ENCODE data around the gene RASSF6. TPM values are rescaled to one million over a fixed set of nuclear protein-coding genes. Genes with fewer than 3 reads are reported as not detected.
"Not testable (repeated sequence)": the region's sequence is repeated elsewhere in the genome, so short reads cannot be mapped to it uniquely, and the experiment has no call there.

RASSF6 gene
- total RNA-seq, 1 experiment from 2014 or later = 0.15 TPM

DNA sequence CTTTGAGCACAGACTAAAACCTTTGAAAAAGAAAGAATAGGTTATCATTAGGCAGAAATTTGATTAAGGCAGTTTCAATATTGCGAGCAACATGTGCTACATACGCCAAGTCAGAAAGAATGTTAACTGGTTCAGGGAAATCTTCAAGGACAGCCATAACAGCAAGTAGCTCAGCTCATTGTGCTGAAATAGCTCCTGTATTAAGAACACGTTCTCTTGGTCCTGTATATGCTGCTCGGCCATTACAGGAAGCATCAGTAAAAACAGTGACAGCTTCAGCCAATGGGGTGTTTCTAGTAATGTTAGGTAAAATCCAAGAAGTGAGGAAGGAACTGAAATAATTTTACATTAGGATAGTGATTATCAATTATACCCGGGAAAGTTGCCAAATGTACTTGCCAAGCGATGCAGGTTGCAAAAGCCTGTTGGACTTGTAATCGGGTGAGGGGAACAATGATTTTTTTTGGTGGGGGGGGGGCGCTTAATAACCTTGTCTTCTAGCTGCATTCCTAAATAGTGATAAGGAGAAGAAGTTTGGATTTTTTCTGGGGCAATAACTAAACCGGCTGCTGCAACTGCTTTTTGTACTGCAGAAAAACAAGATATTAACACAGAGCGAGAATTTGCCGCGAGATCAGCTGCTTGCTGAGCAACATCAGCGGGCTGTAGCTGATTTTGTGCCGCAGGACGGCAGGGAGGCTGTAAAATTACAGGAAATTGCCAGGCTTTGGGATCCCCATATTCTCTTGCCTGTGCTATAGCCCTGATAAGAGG is 49.4 kb upstream of the RASSF6 start (continued):
- TF ChIP-seq, protein P1, sequence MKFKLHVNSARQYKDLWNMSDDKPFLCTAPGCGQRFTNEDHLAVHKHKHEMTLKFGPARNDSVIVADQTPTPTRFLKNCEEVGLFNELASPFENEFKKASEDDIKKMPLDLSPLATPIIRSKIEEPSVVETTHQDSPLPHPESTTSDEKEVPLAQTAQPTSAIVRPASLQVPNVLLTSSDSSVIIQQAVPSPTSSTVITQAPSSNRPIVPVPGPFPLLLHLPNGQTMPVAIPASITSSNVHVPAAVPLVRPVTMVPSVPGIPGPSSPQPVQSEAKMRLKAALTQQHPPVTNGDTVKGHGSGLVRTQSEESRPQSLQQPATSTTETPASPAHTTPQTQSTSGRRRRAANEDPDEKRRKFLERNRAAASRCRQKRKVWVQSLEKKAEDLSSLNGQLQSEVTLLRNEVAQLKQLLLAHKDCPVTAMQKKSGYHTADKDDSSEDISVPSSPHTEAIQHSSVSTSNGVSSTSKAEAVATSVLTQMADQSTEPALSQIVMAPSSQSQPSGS (CRISPR knock-in tag; IDR thresholded peaks at IDR 0.05; ENCODE audit: borderline replicate concordance, low read depth) = no peak
- TF ChIP-seq JUN (CRISPR knock-in tag; IDR thresholded peaks at IDR 0.05) = no peak
- TF ChIP-seq, protein P2, sequence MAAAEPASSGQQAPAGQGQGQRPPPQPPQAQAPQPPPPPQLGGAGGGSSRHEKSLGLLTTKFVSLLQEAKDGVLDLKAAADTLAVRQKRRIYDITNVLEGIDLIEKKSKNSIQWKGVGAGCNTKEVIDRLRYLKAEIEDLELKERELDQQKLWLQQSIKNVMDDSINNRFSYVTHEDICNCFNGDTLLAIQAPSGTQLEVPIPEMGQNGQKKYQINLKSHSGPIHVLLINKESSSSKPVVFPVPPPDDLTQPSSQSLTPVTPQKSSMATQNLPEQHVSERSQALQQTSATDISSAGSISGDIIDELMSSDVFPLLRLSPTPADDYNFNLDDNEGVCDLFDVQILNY (CRISPR knock-in tag; IDR thresholded peaks at IDR 0.05) = no peak
- no peak for TF ChIP-seq GRHL2 (CRISPR knock-in tag; IDR thresholded peaks at IDR 0.05; ENCODE audit: insufficient replicate concordance, severe bottlenecking)

GRCh38 chr4:73668782-73669201 is 48.6 kb upstream of the RASSF6 start:
- Mint-ChIP-seq H3K36me3 (0 out of 2 replicates have a peak, but pooled peaks cover 2% of the 10 kb centered on the region), H3K27ac (no peak overlapping the region), H3K27me3 (ENCODE audit: low read depth) (peaks cover 11% of the 10 kb centered on the region; the same call in 1 of the 2 replicates), H3K4me3 (no peak overlapping the region), H3K4me1 (peaks cover under 1% of the 10 kb centered on the region), H3K9me3 (peaks cover 17% of the 10 kb centered on the region)
- no peak for DNase-seq (ENCODE audit: low spot score)
- ATAC-seq = no peak
- ChIA-PET CTCF (interaction anchor here (0.9 to 1.3 kb wide), 2 partner anchors 95 to 466 kb away, joined by 3 to 7 read pairs; no protein-coding TSS in a partner anchor), POLR2A (no interaction called here)
- TF ChIP-seq ZNF416 (CRISPR knock-in tag; IDR thresholded peaks at IDR 0.05) = no peak

DNA sequence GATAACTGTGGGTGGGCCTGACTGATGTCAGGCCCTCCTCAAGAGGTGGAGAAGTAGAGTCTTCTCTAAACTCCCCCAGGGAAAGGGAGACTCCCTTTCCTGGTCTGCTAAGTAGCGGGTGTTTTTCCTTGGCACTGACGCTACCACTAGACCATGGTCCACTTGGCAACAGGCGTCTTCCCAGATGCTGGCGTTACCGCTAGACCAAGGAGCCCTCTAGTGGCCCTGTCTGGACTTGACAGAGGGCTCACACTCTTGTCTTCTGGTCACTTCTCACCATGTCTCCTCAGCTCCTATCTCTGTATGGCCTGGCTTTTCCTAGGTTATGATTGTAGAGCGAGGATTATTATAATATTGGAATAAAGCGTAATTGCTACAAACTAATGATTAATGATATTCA is 45.7 kb upstream of the RASSF6 start:
- CTCF ChIA-PET = interaction anchor here (0.7 to 1.6 kb wide), 3 partner anchors 187 to 468 kb away, joined by 3 to 6 read pairs (median 3); partner anchors contain the start of gene PF4V1
- H3K27me3 Mint-ChIP-seq (ENCODE audit: low read depth) = peaks cover 11% of the 10 kb centered on the region; the same call in 1 of the 2 replicates
- H3K36me3 Mint-ChIP-seq, H3K27ac Mint-ChIP-seq, H3K4me3 Mint-ChIP-seq, ATAC-seq, POLR2A ChIA-PET: not testable (repeated sequence)
- H3K4me1 Mint-ChIP-seq = peaks cover 19% of the 10 kb centered on the region
- DNase-seq (ENCODE audit: low spot score) = peak; percentile 63
- H3K9me3 Mint-ChIP-seq = peaks cover 15% of the 10 kb centered on the region
- TF ChIP-seq, protein P3, sequence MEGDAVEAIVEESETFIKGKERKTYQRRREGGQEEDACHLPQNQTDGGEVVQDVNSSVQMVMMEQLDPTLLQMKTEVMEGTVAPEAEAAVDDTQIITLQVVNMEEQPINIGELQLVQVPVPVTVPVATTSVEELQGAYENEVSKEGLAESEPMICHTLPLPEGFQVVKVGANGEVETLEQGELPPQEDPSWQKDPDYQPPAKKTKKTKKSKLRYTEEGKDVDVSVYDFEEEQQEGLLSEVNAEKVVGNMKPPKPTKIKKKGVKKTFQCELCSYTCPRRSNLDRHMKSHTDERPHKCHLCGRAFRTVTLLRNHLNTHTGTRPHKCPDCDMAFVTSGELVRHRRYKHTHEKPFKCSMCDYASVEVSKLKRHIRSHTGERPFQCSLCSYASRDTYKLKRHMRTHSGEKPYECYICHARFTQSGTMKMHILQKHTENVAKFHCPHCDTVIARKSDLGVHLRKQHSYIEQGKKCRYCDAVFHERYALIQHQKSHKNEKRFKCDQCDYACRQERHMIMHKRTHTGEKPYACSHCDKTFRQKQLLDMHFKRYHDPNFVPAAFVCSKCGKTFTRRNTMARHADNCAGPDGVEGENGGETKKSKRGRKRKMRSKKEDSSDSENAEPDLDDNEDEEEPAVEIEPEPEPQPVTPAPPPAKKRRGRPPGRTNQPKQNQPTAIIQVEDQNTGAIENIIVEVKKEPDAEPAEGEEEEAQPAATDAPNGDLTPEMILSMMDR (IDR thresholded peaks at IDR 0.05) = 0 out of 2 replicates have a peak, but pooled peaks have one; percentile 21

GRCh38 chr4:73664470-73664869 is 44.2 kb upstream of the RASSF6 start:
- Mint-ChIP-seq H3K36me3 (0 out of 2 replicates have a peak, but pooled peaks cover 2% of the 10 kb centered on the region), H3K4me1 (peaks cover 19% of the 10 kb centered on the region), H3K27ac (no peak overlapping the region), H3K9me3 (peaks cover 6% of the 10 kb centered on the region), H3K4me3 (no peak overlapping the region), H3K27me3 (ENCODE audit: low read depth) (peaks cover 11% of the 10 kb centered on the region; the same call in 1 of the 2 replicates)
- ChIA-PET POLR2A (no interaction called here), CTCF (no interaction called here)
- ATAC-seq = no peak
- DNase-seq (ENCODE audit: low spot score) = no peak
- TF ChIP-seq ZNF416 (CRISPR knock-in tag; IDR thresholded peaks at IDR 0.05) = no peak
- no peak for TF ChIP-seq ZNF138 (CRISPR knock-in tag; conservative IDR thresholded peaks at IDR 0.05)
- TF ChIP-seq, protein P4, sequence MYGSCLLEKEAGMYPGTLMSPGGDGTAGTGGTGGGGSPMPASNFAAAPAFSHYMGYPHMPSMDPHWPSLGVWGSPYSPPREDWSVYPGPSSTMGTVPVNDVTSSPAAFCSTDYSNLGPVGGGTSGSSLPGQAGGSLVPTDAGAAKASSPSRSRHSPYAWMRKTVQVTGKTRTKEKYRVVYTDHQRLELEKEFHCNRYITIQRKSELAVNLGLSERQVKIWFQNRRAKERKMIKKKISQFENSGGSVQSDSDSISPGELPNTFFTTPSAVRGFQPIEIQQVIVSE (CRISPR knock-in tag; IDR thresholded peaks at IDR 0.05; ENCODE audit: borderline replicate concordance) = no peak
- TF ChIP-seq FOXJ3 (CRISPR knock-in tag; IDR thresholded peaks at IDR 0.05; ENCODE audit: borderline replicate concordance) = no peak
- no peak for TF ChIP-seq GRHL2 (CRISPR knock-in tag; IDR thresholded peaks at IDR 0.05; ENCODE audit: insufficient replicate concordance, severe bottlenecking)
- TF ChIP-seq FOXP1 (CRISPR knock-in tag; IDR thresholded peaks at IDR 0.05; ENCODE audit: borderline replicate concordance) = no peak
- TF ChIP-seq GTF2I (CRISPR knock-in tag; conservative IDR thresholded peaks at IDR 0.05) = no peak
- TF ChIP-seq, protein P5, sequence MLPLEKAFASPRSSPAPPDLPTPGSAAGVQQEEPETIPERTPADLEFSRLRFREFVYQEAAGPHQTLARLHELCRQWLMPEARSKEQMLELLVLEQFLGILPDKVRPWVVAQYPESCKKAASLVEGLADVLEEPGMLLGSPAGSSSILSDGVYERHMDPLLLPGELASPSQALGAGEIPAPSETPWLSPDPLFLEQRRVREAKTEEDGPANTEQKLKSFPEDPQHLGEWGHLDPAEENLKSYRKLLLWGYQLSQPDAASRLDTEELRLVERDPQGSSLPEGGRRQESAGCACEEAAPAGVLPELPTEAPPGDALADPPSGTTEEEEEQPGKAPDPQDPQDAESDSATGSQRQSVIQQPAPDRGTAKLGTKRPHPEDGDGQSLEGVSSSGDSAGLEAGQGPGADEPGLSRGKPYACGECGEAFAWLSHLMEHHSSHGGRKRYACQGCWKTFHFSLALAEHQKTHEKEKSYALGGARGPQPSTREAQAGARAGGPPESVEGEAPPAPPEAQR (CRISPR knock-in tag; IDR thresholded peaks at IDR 0.05) = no peak
- TF ChIP-seq, protein P6, sequence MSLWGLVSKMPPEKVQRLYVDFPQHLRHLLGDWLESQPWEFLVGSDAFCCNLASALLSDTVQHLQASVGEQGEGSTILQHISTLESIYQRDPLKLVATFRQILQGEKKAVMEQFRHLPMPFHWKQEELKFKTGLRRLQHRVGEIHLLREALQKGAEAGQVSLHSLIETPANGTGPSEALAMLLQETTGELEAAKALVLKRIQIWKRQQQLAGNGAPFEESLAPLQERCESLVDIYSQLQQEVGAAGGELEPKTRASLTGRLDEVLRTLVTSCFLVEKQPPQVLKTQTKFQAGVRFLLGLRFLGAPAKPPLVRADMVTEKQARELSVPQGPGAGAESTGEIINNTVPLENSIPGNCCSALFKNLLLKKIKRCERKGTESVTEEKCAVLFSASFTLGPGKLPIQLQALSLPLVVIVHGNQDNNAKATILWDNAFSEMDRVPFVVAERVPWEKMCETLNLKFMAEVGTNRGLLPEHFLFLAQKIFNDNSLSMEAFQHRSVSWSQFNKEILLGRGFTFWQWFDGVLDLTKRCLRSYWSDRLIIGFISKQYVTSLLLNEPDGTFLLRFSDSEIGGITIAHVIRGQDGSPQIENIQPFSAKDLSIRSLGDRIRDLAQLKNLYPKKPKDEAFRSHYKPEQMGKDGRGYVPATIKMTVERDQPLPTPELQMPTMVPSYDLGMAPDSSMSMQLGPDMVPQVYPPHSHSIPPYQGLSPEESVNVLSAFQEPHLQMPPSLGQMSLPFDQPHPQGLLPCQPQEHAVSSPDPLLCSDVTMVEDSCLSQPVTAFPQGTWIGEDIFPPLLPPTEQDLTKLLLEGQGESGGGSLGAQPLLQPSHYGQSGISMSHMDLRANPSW (CRISPR knock-in tag; conservative IDR thresholded peaks at IDR 0.05; ENCODE audit: low read depth) = no peak
- no peak for TF ChIP-seq HMGA2 (CRISPR knock-in tag; IDR thresholded peaks at IDR 0.05)

Measured in WTC11 (cell line).